Stimulated activated CD4-positive, alpha-beta T cell treated with anti-CD3 and anti-CD28 coated beads, Interleukin-15, amount 100 ng/mL, for 48 hours (primary cell): ENCODE measurements around the gene SYCP3.

Experiments used
- DNase-seq, 2 donors: peaks; one replicate each; pipeline ENCODE4 v3.0.0-alpha.2; 2020; ENCODE audit warnings: low read depth in 2 of 2

SYCP3 gene

GRCh38 chr12:101738920-101739665 is at the start of gene SYCP3:
SYCP3 (minus strand) TSS chr12:101739462; CDS start chr12:101737935, 1,527 bp downstream.
- DNase-seq = no peak

GRCh38 chr12:101785671-101786070 is 46.4 kb upstream of the SYCP3 start:
- DNase-seq = no peak

DNA sequence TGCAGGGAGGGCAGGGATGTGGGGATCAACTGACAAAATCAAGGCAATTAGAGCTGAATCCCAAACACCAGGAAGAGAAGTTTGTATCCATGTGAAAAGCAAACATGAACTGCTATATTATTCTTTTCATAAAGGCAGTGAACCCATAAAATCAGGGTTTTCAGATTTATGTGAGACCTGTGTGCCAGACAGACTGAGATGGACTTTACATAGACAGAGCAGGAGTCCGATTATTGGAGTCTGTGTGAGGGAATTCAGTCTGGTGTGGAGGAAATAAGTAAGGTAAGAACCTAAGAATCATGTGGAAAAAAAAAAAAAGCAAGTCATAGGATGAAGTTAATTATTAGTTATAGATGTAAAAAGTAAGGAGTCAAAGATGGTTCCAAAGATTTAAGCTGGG is 45.1 kb upstream of the SYCP3 start:
- DNase-seq = no peak

DNA sequence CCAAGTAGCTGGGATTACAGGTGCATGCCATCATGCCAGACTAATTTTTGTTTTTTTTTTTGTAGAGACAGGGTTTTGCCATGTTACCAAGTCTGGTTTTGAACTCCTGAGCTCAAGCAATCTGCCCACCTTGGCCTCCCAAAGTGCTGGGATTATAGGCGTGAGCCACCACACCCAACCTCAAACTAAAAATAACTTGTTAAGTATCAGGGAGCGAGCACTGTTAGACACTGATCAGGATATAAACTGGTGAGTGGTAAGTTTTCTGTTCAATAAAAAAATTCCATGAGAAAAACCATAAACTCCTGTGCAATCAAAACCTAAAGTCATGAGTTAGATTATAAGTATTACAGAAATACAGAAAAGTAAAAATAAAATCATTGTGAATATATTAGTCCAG is 44.6 kb upstream of the SYCP3 start:
- no peak for DNase-seq

DNA sequence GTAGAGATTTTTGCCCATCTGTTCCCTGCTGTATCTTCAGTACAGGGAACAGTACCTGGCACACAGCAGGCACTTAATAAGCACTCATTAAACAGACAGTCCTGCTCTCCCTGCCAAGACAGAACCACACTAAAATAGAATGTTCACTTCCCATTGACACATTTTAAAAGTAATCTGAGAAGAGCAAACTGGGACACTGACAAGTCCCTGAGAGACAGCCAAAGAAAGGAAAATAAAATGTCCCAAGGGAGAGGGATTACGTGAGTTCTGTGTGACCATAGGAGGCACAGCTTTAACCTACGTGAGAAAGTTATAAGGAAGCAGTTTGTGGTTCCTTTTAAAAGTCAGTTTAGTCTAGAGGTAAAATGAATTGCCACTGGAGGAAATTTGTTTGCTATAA is 43.9 kb upstream of the SYCP3 start:
- DNase-seq = no peak

- DNase-seq = no peak
Observed at GRCh38 chr12:101782273-101782731, 43.0 kb upstream of the SYCP3 start.

- no peak for DNase-seq
Observed at GRCh38 chr12:101781834-101782233, 42.6 kb upstream of the SYCP3 start.

DNA sequence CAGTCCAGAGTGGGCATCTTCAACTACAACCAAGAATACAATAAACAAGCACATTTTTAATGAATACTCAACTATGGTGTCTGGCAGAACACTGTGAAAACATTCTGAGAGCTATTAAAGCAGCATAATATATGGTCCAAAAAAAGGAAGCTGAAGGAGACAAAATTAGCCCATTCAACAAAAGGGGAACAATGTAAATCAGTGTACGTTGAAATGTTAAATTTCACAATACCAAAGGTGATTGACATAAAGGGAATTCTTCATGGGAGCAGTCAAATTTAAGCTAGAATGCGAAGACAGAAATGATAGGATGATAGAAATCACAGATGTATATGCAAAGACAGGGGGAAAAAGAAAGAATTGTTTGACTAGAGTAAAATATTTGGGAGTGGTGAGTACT is 41.3 kb upstream of the SYCP3 start:
- no peak for DNase-seq

- DNase-seq = no peak
Observed at GRCh38 chr12:101779626-101780025, 40.4 kb upstream of the SYCP3 start.

DNA sequence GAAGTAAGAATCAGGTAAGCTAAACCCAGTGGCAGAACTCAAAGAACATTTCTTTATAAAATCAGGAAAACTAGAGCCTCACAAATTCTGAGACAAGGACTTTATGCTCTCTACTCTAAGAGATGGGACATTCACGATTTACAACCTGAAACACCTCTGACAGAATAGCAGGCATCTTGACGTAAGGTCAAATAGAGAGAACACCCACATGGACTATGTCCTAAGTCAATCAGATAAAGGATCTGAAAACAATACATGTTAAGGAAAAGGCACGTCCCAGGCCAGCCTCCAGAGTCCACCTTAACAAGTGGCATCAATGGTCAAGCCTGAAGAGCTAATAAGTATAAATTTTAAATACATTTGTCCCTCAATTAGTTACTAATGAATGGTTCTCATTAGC is 39.9 kb upstream of the SYCP3 start:
- DNase-seq = no peak

DNA sequence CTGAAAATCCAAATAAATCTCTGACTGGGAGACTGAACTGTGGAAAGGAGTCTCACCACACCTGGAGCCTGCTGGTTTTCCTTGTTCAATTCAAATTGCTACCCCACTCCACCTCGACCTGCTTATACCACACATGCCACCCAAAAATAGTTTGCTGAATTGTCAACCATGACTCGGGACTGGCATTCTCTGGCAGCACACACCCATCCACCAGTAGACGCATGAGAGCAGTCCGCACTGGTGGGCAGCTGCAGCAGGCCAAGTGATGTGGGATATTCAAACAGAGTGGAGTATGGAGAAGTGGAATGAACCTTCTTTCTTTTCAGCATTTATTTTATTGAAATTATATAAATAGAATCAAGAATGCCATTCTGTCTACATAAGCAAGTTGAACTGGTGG is 38.7 kb upstream of the SYCP3 start:
- DNase-seq = no peak

- no peak for DNase-seq
Observed at GRCh38 chr12:101777485-101777884, 38.2 kb upstream of the SYCP3 start.

DNA sequence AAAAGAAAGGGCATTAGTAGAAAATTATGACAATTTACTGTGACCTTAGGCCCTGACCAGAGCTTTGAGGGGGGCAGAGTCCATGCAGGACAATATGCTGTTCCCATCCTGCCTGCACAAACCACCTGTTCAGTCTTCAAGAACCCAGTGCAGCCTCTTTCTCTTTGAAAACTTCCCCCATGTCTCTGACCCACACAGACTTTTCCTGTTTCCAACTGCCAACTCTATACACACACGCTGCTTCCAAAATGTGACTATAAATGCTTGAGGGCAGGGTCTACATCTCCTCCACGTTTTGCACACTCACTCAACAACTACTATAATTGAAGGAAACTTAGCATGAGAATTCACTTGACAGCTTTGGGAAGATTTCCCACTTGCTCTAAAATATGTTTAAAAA is 36.6 kb upstream of the SYCP3 start:
- no peak for DNase-seq

- DNase-seq = peak; percentile 36 to 43
Observed at GRCh38 chr12:101773650-101774162, 34.4 kb upstream of the SYCP3 start.

DNA sequence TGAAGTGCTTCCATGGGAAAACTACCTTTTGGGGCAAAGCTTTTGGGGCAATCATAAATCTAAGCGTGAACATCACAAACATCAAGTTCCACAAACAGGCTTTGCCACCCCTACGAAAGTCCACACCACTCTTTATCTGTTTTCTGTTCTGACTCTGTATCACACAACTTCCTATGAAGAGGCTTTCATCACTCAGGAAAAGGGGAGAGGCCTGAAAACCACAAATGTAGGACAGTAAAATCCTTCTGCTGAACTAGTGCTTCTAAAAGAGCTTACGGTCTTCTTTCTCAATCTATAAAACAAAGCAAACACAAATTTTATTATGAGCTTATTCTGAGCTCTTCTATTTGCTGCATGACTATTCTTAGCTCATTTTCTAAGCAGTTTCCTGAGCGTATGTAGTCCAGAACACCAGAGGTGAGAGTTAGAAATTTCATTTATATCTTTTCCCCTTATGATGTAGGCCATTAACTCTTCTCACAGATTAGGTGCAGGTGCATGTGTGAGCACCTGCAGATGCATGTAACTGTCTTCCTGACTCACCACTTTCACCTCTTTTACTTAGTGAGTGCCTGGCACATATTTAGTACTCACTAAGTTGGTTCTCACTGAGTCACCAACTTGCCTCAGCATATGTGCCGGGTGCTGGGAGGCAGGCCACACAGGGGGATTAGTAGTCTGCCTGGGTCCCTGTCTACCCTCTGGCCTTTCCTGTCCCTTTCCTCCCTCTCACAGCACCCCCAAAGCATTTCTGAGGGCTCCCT is 32.9 kb upstream of the SYCP3 start:
- DNase-seq = no peak

DNA sequence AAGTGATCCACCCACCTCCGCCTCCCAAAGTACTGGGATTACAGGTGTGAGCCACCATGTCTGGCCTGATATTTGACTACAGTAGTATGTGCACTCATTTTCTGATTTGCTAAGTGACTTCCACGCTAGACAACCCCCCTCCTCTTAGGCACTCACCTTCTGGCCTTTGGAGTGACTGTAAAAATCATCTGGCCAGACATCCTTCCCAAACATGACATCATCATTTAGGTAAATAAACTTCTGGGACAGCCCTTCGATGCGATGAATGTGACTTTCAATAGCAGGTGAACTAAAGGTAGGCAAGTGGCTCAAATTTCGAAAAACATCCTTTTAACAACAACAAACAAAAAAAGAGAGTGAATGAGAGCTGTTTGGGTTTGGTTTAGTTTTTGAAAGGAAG is 30.6 kb upstream of the SYCP3 start:
- no peak for DNase-seq

DNA sequence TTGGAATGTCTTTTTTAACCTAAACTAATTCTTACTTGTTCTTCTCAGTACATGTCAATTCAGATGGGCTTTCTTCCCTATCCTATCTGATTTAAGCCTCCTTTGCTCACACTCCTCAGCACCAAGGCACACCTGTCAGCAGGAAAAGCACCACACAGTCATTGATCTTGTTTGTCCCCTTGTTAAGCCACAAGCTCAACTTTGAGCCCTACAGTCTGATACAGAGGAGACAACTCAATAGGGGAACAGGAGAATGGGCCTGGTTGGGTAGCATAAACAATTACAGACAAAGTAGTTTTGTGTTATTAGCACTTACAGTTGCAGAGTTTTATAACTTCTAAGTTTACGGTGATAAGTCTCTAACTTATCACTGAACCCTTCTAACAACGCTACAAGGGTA is 29.5 kb upstream of the SYCP3 start:
- DNase-seq = no peak

- no peak for DNase-seq
Observed at GRCh38 chr12:101767537-101767936, 28.3 kb upstream of the SYCP3 start.

DNA sequence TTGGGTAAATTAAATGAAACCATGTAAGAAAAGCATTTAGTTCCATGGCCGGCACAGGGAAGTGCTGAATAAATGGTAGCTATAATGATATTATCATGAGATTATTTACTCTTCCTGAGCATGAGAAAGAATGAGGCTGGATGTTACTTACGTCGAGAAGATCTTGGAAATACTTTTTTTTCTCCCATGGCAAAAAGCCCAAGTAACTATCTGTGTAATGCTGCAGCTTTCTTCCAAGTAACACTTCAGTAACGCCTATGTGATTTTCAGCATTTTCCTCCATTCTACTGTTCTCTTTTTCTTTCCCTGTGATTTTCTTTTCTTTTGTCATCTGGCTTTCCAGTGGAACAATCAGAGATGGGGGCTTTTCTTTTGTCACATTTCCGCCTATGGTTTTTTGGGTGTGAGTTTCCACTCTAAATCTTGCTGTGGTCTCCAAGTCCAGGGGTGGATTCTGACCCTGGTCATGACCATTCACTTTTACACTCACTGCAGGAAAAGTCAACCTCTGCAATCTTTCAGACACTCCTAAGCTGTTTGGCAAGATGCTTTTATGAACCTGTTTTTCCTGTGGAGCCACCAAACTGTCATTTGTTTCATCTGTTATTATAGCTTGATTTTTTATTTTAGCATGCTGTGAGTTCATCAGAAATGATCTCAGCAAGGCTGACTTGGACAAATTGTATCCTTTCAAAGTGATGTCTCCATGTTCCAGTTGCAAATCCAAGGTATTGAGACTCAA is 25.0 kb upstream of the SYCP3 start:
- DNase-seq = no peak

DNA sequence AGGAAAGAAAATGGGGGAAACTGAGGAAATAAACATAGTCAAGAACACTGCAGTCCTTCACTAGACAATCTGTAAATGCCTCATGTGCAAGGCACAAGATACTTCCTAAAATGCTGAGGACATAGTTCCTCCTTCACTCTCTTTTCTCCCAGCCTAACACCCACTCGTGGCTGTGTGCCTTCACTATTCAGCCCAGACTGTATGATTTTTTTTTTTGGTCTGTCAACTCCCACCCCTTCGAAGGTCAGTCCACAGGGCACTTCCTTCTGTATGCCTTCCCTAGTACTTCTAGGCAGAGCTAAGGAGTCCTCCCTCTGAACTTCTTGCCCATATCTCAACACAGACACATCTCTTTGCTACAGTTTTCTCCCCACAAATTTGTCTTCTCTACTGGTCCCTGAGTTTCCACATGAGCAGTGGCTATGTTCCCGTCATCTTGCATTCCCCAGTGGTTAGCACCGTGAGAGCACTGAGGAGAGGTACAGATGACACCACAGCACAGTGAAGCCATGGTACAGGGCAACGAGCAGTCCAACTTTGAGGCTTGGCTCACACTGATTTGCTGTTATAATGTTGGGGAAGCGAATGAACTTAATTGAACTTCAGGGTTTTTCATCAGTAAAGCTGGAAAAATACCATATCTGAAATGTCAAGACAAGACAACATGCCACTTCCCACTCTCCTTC is 24.1 kb upstream of the SYCP3 start:
- DNase-seq = no peak

- DNase-seq = no peak
Observed at GRCh38 chr12:101761781-101762180, 22.5 kb upstream of the SYCP3 start.

GRCh38 chr12:101761350-101761749 is 22.1 kb upstream of the SYCP3 start:
- DNase-seq = no peak
